ENCODE results near the gene BICDL1.

DNA sequence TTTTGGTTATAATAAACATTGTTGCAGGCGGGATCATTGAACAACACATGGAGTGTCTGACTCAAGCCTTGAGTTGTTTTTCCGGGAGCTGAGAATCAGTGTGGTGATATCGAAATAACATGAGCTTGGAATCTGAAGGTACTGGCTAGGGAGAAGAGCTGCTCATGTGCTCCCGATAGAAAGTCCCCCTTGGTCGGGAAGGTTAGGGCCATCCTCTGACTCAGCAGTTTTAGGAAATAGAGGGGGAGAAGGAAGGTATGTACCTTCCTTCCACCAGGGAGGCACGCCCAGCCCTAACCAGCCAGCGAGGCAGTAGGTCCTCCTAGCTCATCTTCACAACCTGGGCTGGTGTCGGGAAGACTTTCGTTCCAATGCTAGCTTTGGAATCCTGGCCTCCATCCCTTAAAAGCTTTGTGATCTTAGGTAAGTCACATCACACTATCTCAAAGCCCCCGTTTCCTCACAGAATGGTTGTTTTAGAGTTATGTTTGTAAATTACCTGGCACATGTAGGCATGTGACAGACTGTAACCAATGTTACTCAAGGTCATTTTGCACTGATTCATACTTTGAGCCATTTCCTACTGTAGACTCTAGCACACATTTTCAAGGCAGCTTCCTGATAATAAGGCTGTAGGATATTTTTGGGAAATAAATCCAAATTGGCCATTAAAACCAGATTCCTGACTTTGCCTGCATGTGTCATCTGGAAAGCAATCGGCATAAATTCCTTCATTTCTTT is 129.5 kb downstream of the BICDL1 start:
- TF ChIP-seq, protein P1, sequence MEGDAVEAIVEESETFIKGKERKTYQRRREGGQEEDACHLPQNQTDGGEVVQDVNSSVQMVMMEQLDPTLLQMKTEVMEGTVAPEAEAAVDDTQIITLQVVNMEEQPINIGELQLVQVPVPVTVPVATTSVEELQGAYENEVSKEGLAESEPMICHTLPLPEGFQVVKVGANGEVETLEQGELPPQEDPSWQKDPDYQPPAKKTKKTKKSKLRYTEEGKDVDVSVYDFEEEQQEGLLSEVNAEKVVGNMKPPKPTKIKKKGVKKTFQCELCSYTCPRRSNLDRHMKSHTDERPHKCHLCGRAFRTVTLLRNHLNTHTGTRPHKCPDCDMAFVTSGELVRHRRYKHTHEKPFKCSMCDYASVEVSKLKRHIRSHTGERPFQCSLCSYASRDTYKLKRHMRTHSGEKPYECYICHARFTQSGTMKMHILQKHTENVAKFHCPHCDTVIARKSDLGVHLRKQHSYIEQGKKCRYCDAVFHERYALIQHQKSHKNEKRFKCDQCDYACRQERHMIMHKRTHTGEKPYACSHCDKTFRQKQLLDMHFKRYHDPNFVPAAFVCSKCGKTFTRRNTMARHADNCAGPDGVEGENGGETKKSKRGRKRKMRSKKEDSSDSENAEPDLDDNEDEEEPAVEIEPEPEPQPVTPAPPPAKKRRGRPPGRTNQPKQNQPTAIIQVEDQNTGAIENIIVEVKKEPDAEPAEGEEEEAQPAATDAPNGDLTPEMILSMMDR (IDR thresholded peaks at IDR 0.05): no peak
- peak in 1 of 3 donors; percentile 9 for TF ChIP-seq POLR2A (IDR thresholded peaks at IDR 0.05)
